Effector memory CD8-positive, alpha-beta T cell (primary cell): Measurements from ENCODE around the gene ANKRD11.
A peak's percentile ranks its signal among the peaks of the same experiment; 100 is the strongest.

Source experiments
- ATAC-seq: fragments of 150-1000 bp; cut with Tn5 transposase; replicated peaks from 2 replicates; pipeline ENCODE4 v1.10.0; 2021; ENCODE audit warnings: mild to moderate bottlenecking, moderate library complexity
- DNase-seq, 3 experiments: peaks; one replicate each; pipeline ENCODE4 v3.0.0; 2021
- H3K27ac Mint-ChIP-seq, 2 donors: one replicate each; pipeline ENCODE4 v1.8.0; 2022; ENCODE audit warnings: mild to moderate bottlenecking in 2 of 2, mixed read lengths in 2 of 2, moderate library complexity in 2 of 2
- H3K27me3 Mint-ChIP-seq, 2 donors: one replicate each; pipeline ENCODE4 v1.8.0; 2022; ENCODE audit warnings: mixed read lengths in 2 of 2
- H3K36me3 Mint-ChIP-seq: one replicate; pipeline ENCODE4 v1.8.0; 2022; ENCODE audit warnings: mild to moderate bottlenecking, moderate library complexity, mixed read lengths; ENCODE audit not compliant: insufficient read depth
- H3K4me1 Mint-ChIP-seq, 2 donors: one replicate each; pipeline ENCODE4 v1.8.0; 2022; ENCODE audit warnings: low read depth in 2 of 2, mixed read lengths in 2 of 2
- H3K4me3 Mint-ChIP-seq, 2 donors: one replicate each; pipeline ENCODE4 v1.8.0; 2022; ENCODE audit warnings: mild to moderate bottlenecking in 2 of 2, mixed read lengths in 2 of 2, moderate library complexity in 2 of 2
- H3K9me3 Mint-ChIP-seq, 2 donors: one replicate each; pipeline ENCODE4 v1.8.0; 2022; ENCODE audit warnings: mixed read lengths in 2 of 2

The ANKRD11 gene

GRCh38 chr16:89522287-89522686, 31.9 kb upstream of the ANKRD11 start:
- Mint-ChIP-seq H3K27ac (no peak overlapping the region), H3K9me3 (no peaks in the 10 kb centered on the region), H3K36me3 (peaks cover 71% of the 10 kb centered on the region), H3K4me3 (no peak overlapping the region), H3K27me3 (no peaks in the 10 kb centered on the region), H3K4me1 (peaks cover 8 to 13% of the 10 kb centered on the region in 2 donors)
- ATAC-seq (no peak), DNase-seq (no peak)

- Mint-ChIP-seq H3K27me3 (no peaks in the 10 kb centered on the region), H3K36me3 (peaks cover 68% of the 10 kb centered on the region), H3K9me3 (no peaks in the 10 kb centered on the region), H3K4me3 (no peak overlapping the region), H3K27ac (no peak overlapping the region), H3K4me1 (peaks cover 8 to 15% of the 10 kb centered on the region in 2 donors)
- DNase-seq (no peak), ATAC-seq (no peak)
These were observed 29.5 kb upstream of the ANKRD11 start for GRCh38 chr16:89519881-89520280.

- H3K27ac Mint-ChIP-seq = no peak overlapping the region
- H3K4me3 Mint-ChIP-seq = no peak overlapping the region
- no peaks in the 10 kb centered on the region for H3K27me3 Mint-ChIP-seq
- H3K4me1 Mint-ChIP-seq = peaks cover 8 to 16% of the 10 kb centered on the region in 2 donors
- no peaks in the 10 kb centered on the region for H3K9me3 Mint-ChIP-seq
- H3K36me3 Mint-ChIP-seq = peaks cover 75% of the 10 kb centered on the region
- DNase-seq (no peak), ATAC-seq (no peak)
These were observed 26.8 kb upstream of the ANKRD11 start for GRCh38 chr16:89517128-89517527.

GRCh38 chr16:89512453-89512852, 22.1 kb upstream of the ANKRD11 start:
- Mint-ChIP-seq H3K4me1 (peaks cover 4% of the 10 kb centered on the region in 2 donors), H3K36me3 (peaks cover 81% of the 10 kb centered on the region), H3K27ac (no peak overlapping the region), H3K4me3 (no peak overlapping the region), H3K27me3 (no peaks in the 10 kb centered on the region), H3K9me3 (no peaks in the 10 kb centered on the region)
- DNase-seq (no peak), ATAC-seq (no peak)

- Mint-ChIP-seq H3K27me3 (no peaks in the 10 kb centered on the region), H3K4me3 (no peak overlapping the region), H3K4me1 (peaks cover 4 to 9% of the 10 kb centered on the region in 2 donors), H3K9me3 (no peaks in the 10 kb centered on the region), H3K27ac (peak overlapping the region in 1 of 2 donors; percentile 19), H3K36me3 (peaks cover 77% of the 10 kb centered on the region)
- ATAC-seq (no peak), DNase-seq (no peak)
These were observed 21.0 kb upstream of the ANKRD11 start for GRCh38 chr16:89511374-89511773.

GRCh38 chr16:89510526-89510925, 20.2 kb upstream of the ANKRD11 start:
- Mint-ChIP-seq H3K27me3 (no peaks in the 10 kb centered on the region), H3K4me1 (peaks cover 12 to 18% of the 10 kb centered on the region in 2 donors), H3K9me3 (no peaks in the 10 kb centered on the region), H3K36me3 (peaks cover 77% of the 10 kb centered on the region), H3K27ac (no peak overlapping the region), H3K4me3 (peak overlapping the region; percentile 75)
- DNase-seq (no peak), ATAC-seq (no peak)

- Mint-ChIP-seq H3K9me3 (no peaks in the 10 kb centered on the region), H3K4me3 (peak within 1 kb of the TSS; percentile 75), H3K27ac (peak within 1 kb of the TSS; percentile 83 to 90), H3K4me1 (peaks cover 17 to 26% of the 10 kb centered on the region in 2 donors), H3K36me3 (peaks cover 56% of the 10 kb centered on the region), H3K27me3 (no peaks in the 10 kb centered on the region)
- DNase-seq = peak; percentile 86 to 94 (median 92)
- ATAC-seq = peak; percentile 65
These were observed 17.7 kb upstream of the ANKRD11 start, which contains the start of gene SPG7 for GRCh38 chr16:89507834-89508590. TSS of gene SPG7 (plus strand) at chr16:89508403. CDS start at chr16:89508418, 15 bp downstream.

GRCh38 chr16:89507214-89507833, 17.0 kb upstream of the ANKRD11 start:
- H3K27ac Mint-ChIP-seq = peak overlapping the region; percentile 69 to 86
- DNase-seq = peak in 1 of 3 experiments; percentile 8
- peak; percentile 6 for ATAC-seq

GRCh38 chr16:89506791-89507191, 16.4 kb upstream of the ANKRD11 start:
- no peaks in the 10 kb centered on the region for H3K9me3 Mint-ChIP-seq
- ATAC-seq (peak; percentile 28), DNase-seq (peak; percentile 50 to 58 (median 51))
- peak overlapping the region; percentile 75 for H3K4me3 Mint-ChIP-seq
- no peaks in the 10 kb centered on the region for H3K27me3 Mint-ChIP-seq
- H3K36me3 Mint-ChIP-seq = peaks cover 44% of the 10 kb centered on the region
- H3K27ac Mint-ChIP-seq = peak overlapping the region; percentile 69 to 86
- peaks cover 17 to 26% of the 10 kb centered on the region in 2 donors for H3K4me1 Mint-ChIP-seq

More at GRCh38 chr16:89507214-89507833, 17.0 kb upstream of the ANKRD11 start:
- Mint-ChIP-seq H3K9me3 (no peaks in the 10 kb centered on the region), H3K4me3 (peak overlapping the region; percentile 75), H3K27me3 (no peaks in the 10 kb centered on the region), H3K36me3 (peaks cover 49% of the 10 kb centered on the region), H3K4me1 (peaks cover 17 to 26% of the 10 kb centered on the region in 2 donors)

- H3K4me3 Mint-ChIP-seq = peak overlapping the region; percentile 75
- ATAC-seq = no peak
- H3K27me3 Mint-ChIP-seq = no peaks in the 10 kb centered on the region
- peaks cover 17 to 26% of the 10 kb centered on the region in 2 donors for H3K4me1 Mint-ChIP-seq
- H3K9me3 Mint-ChIP-seq = no peaks in the 10 kb centered on the region
- H3K27ac Mint-ChIP-seq = peak overlapping the region; percentile 69 to 86
- H3K36me3 Mint-ChIP-seq = peaks cover 37% of the 10 kb centered on the region
- no peak for DNase-seq
These were observed 15.7 kb upstream of the ANKRD11 start for GRCh38 chr16:89506113-89506504.

GRCh38 chr16:89505204-89506112, 15.1 kb upstream of the ANKRD11 start:
- Mint-ChIP-seq H3K4me3 (peak overlapping the region; percentile 75), H3K36me3 (peaks cover 31% of the 10 kb centered on the region), H3K27ac (peak overlapping the region; percentile 69 to 86), H3K27me3 (no peaks in the 10 kb centered on the region), H3K4me1 (peaks cover 17 to 26% of the 10 kb centered on the region in 2 donors), H3K9me3 (no peaks in the 10 kb centered on the region)
- peak; percentile 63 for ATAC-seq
- peak; percentile 87 to 89 (median 88) for DNase-seq

- H3K9me3 Mint-ChIP-seq = no peaks in the 10 kb centered on the region
- H3K27me3 Mint-ChIP-seq = no peaks in the 10 kb centered on the region
- DNase-seq (no peak), ATAC-seq (no peak)
- peaks cover 25% of the 10 kb centered on the region for H3K36me3 Mint-ChIP-seq
- H3K27ac Mint-ChIP-seq = no peak overlapping the region
- H3K4me3 Mint-ChIP-seq = no peak overlapping the region
- H3K4me1 Mint-ChIP-seq = peaks cover 17 to 22% of the 10 kb centered on the region in 2 donors
These were observed 13.7 kb upstream of the ANKRD11 start for GRCh38 chr16:89504091-89504490.
